Measurements from ENCODE around the gene RNF41.

- TF ChIP-seq POLR2AphosphoS5 (IDR thresholded peaks at IDR 0.05; ENCODE audit: low read depth, low read length) (peak; percentile 70; the same call in 1 of the 2 replicates), POLR2A (IDR thresholded peaks at IDR 0.05; ENCODE audit: low read depth, low read length) (peak; percentile 71), TAF1 (IDR thresholded peaks at IDR 0.05; ENCODE audit: borderline replicate concordance, low read depth, low read length) (no peak)
Observed at GRCh38 chr12:56160193-56160763, 61.4 kb downstream of the RNF41 start.
